ENCODE results near the gene TSSK2.

Gene TSSK2

DNA sequence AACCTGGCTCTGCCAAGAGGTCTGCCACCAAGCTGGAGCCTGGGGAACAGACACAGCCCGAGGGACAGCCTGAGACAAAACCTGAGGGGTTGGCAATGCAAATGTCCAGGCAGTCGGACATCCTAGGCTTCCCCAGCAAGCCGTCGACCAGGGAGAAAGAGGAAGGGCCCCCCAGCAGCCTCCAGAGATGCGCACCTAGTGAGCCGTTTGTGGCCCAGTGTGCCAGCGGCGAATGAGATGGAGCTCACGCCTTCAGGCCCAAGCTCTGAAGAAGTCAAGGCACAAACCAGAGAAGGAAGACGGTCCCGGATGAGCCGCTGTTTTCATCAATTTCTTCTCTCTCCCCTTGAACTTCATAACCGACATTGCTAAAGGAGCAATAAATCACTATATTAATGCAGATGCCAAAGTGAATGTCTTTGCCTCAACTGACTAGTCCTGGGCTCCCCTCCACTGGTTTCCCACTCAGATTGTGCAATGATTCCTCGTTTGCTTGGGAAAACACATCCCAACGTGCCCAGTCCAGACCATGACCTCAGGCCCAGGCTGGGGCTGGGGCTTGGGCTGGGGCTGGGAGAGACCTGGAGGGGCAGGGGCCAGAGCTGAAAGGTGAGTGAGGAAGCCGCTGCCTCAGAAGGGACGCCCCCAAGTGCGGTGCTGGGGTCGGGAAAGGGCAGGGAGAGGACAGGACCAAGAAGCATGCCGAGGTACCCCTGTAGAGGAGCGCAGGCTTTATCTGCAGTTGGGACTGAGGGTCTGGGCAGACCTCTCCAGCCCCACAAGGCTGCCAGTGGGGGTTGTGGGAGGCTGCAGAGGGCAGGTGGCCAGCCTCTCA is 5.4 kb upstream of the TSSK2 start:
- no peak for DNase-seq

DNA sequence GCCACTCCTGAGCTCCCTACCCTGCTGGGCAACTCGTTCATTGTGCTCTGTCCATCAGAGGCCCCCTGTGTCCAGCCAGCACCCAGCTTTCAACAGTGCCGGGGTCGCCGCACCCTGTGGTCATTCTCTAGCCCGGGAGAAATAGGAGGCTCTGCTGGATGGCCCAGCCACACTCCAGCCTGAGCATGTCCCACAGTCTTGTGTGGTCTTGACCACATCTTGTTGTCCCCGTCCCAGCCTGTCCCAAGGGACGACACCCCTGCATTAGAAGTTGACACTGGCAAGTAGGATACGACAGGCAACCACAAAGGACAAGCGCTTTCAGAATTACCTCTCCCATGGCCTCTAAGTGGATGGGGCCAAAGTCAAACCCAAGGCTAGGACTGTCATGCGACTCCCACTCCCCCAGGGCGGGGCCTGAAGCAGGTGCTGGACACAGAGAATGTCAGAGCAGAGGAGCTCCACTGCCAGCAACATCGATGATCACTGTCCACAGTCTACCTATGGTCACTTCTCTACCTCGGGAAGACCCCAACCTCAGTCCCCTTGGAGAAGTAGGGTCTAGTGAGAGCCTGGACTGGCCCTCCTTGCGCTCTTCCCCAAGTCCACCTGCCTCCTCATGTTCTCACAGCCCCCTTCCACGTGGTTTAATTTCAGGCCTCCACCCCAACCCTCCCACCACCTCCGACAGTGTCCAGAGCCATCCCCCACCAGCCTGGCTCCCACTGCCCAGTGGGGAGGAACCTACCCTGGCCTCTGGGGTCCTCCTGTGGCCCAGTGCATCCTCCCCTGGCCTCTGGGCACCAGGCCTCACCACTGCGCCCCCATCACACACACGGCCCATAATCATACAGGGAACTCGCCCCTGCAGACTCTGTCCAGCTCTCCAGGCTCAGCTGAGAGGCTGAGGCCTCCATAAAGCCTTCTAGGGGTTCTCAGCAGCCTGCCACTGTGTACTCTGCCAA is 4.5 kb upstream of the TSSK2 start:
- no peak for DNase-seq

GRCh38 chr22:19127329-19128008 is 3.6 kb upstream of the TSSK2 start:
- DNase-seq, result no peak

DNA sequence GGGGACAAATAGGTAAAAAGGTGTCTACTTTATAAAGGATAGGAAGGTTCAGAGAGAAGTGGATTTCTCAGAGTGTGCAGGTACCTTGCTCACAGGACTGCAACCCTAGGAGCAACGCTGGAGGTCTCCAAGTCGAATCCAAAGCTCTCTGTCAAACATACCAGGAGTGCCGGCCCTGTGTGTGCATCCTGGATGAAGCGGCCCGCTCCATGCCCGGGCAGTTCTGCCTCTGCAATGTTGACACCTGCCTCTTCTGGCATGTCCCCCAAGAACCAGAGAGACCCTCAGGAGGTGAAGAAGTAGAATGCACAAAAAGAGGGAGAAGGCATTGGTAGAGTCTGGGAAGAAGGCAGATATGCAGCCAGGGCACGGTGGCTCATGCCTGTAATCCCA is 3.1 kb upstream of the TSSK2 start:
- DNase-seq, result no peak

DNA sequence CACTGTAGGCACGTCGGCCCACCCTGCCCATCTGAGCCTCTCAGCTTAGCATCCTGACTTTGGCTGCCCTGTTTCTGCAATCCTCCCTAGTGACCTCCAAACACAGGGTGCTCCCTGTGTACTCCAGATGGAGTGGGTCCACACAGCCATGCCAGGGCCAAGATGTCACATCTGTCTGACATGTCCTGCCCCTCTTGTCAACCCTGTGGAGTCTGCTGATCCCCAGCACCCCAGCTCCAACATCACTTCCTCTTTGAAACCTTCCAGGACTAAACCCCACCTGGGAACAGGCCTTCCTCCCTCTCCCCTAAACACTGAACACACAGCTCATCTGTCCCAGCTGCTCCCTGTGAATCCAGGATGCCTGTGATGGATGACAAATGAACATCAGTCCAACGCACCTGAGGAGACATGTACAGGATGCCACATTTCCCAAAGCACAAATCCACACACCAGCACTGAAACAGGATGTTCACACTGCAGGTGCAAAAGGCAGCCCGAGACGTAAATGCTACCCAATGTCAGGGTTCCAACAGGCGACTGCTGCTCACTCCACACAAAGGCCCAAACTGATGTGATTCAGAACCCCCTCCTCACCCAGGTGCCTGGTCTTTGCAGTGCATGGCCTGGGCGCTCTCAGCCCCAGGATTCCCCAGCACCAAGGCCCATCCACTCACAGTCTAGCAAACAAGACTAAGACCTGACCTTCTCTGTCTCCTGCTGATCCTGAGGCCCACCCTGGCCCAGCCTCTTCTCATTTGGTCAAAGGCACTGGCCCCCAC is 2.0 kb upstream of the TSSK2 start:
- no peak for DNase-seq

DNA sequence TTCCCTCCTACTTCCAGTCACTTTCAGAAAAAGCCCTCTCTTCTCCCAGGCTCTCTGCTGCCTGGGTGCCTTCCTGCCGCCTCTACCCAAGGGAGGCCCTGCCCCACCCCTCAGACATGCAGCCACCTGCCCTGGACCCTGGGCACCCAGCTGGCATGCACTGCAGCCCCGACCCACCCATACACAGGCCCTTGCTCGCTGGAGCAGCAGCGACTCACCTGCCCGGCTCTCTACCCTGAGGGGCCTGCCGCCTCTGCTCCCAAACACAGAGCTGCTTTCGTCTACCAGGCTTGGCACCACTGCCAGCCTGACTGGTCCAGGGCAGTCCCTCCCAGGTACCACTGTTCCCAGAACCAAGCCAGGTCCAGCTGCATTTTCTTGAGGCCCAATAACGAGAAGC is 1.2 kb upstream of the TSSK2 start:
- DNase-seq, result no peak

DNA sequence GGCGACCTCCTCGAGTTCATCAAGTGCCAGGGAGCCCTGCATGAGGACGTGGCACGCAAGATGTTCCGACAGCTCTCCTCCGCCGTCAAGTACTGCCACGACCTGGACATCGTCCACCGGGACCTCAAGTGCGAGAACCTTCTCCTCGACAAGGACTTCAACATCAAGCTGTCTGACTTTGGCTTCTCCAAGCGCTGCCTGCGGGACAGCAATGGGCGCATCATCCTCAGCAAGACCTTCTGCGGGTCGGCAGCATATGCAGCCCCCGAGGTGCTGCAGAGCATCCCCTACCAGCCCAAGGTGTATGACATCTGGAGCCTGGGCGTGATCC is 542 bp downstream of the TSSK2 start:
- DNase-seq, result no peak

DNA sequence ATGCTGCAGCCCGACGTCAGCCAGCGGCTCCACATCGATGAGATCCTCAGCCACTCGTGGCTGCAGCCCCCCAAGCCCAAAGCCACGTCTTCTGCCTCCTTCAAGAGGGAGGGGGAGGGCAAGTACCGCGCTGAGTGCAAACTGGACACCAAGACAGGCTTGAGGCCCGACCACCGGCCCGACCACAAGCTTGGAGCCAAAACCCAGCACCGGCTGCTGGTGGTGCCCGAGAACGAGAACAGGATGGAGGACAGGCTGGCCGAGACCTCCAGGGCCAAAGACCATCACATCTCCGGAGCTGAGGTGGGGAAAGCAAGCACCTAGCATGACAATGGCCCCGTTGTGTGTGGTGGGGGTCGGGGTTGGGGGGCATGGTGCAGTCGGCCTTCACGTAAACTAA is 1.0 kb downstream of the TSSK2 start:
- DNase-seq, result no peak

DNA sequence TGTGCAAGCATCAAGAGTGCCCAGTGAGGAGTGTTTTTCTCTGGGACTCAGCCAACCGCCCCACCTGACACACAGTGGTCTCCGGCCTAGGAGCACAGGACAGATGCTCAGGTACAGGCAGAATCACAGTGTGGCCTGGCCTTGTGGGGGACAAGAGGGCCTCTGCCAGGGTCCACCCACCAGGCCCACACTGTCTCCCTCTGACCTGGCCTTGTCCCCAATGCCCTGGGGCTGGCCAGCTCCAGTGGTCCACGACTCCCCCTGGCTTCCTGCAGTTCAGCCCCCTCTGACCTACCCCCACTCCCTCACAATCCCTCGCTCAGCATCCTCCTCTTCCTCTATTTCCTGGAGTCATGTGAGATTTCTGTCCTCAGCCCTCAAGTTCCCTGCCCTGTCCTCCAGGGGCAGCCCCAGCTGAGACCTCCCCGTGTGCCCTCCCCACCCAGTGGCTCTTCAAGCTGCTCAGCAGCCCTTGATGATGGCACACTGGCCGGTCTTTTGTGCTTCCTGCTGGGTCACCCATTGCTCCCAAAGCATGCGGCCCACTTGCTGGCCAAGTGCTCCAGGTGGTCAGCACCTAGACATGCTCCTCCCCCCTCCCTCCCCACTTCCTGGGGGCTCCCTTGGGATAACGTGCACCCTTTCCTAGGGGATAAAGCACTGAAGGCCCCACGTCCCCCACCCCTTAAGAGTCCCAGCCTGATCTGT is 1.7 kb downstream of the TSSK2 start:
- no peak for DNase-seq

DNA sequence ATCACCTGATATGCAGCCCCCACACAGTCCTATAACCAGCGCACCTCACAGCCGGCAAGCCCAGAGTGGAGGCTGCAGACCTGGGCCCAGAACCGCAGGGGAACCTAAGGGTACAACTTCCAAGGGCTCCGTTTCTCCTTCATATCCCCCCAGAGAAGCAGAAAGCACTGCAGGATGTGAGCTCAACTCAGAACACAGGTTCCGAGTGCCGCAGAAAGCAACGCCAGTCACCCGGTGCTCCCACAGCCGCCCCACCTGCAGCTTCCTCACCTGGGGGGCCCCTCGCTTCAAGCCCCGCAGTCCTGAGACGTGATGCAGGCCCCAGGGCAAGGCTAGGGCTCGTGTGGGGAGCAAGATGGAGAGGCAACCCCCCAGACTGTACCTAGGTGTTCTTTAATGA is 2.5 kb downstream of the TSSK2 start:
- DNase-seq, result no peak

DNA sequence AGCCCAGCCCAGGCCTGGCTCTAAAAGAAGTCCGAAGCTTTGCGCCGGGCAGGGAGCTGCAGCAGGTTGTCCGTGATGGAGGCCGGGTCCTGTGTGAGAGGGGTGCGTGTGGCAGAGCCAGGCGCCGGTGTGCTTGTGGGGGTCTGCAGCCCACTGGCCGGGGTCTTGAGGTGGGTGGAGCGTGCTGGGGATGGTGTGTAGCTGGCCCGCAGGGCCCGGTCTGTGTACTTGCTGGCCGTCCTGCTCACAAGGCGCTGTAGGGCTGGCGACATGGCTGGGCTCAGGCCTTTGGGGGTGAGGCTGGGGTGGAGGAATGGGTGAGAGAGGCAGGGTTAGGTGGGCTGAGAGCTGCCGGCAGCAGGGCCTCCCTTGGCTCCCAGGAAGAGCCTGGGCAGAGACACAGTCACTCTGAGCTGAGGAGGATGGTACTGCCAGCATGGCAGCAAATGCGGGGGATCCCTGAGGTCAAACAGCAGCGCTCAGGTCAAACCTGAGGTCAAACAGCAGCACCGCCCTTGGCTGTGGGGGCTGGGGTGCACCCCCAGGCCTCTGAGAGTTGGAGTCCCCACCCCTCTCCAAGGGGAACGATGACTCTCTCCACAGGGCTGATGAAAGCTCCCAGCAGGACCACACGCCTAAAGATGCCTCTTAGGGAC is 3.2 kb downstream of the TSSK2 start:
- no peak for DNase-seq

DNA sequence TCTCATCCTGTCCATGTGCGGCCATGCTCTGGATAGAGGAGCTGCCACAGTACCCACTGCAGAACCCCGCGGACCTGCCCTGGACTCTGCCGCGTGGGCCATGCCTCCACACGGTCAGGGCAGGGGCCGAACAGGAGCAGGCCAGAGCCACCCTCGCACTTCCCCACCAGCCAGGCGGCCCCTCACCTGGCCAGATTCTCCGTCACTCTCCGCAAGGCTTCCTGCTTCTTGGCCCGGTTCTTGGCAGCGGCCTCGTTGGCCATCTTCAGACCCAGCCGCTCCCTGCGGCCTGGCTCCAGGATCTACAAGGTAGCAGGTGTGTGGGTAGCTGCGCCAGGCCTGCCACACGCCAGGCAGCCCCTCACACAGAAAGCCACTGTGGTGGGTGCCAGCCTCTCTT is 3.8 kb downstream of the TSSK2 start:
- no peak for DNase-seq

DNA sequence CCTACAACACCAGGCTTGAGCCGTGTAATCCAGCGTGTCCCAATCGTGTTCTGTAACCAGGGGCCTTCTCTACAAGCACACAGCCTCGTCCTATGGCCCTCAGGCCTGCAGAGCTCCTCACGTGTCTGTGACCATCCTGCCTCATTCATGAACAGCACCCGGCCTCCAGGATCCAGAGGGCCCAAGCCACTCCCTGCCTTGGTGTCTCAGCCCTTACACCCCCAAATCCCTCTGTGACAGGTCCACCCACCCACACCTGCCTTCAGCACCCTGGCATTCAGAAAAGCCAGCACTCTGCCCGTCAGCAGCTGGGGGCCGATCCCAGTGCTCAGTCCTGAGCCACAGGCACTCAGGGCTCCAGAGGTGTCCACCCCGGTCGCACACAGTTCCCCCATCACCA is 5.8 kb downstream of the TSSK2 start:
- DNase-seq, result no peak

DNA sequence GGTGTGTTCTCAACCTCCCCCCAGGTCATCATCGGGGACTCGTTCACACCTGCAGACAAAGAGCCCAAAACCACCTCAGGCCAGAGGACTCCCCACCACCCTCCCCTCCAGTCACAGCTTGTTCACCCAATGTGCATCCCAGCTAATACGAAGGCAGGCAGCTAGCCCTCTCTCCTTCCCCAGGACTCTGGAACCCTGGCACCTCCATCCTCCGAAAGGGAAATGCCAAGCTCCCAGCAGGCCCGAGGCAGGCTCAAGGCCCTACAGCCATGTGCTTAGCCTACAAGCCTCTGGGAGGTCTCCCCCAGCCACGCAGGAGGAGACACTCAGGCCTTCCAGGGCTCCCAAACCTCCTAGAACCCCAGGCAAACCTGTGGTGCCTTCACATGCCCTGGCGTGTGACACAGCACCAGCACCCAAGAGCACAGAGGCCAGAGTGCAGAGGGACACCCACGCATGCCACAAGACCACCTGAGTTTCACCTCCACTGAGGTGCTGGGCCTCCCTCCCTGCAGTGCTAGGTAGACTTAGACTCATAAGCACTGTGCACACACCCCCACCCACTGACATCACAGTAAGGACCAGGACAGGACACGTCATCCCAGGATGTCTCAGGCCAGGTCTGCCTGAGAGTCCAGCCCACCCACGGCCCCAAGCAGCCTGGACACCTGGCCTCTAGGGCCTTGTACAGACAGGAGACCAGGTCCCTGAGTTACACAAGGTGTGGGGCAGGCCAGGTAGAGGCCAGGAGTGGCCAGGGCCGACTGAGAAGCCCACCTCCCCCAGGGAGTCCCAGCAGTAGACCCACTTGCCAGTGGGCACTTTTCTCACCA is 6.5 kb downstream of the TSSK2 start:
- DNase-seq, result no peak

- DNase-seq, result no peak
Observed at GRCh38 chr22:19138217-19139000, 7.3 kb downstream of the TSSK2 start.

- no peak for DNase-seq
Observed at GRCh38 chr22:19139001-19139356, 7.9 kb downstream of the TSSK2 start.

GRCh38 chr22:19139974-19140373 is 8.9 kb downstream of the TSSK2 start:
- DNase-seq, result no peak

GRCh38 chr22:19142394-19142793 is 11.3 kb downstream of the TSSK2 start:
- DNase-seq, result no peak

DNA sequence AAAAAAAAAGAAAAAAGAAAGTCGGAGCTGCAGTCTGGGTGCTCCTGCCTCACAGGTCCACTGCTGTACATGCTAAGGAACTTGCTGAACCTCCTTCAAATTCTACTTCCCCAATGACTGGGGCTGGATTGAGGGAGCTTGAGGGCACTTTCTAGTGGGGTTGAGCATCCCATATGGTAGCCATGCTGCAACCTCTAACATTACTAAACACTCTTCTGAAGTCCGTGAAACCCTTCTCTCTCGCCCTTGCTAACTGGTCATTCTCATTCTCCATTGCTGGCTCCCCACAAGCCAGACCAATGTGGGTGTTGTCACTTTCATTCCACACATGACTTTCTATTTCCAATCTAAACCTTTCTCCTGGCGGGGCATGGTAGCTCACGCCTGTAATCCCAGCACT is 12.1 kb downstream of the TSSK2 start:
- no peak for DNase-seq

DNA sequence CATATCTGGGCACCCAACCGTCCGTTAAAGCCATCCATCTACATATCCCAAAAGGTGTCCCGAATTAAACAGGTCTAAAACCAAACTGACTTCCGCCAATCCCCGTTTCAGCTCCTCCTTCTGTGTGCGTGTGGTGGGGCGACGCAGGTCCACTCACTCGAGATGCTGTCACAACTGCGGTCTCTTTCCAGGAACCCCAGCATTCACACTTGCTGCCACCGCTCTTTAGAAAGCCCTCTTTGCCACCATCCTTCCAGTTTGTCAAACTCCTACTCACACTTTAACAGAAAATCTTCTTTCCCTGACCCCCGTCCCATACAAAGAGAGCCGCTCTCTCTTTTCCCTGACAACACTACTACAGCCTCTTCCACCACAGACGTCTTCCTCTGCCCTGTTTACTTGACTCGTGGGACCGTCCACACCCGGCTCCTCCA is 12.9 kb downstream of the TSSK2 start:
- DNase-seq, result peak in 1 of 2 experiments; percentile 41

All from AML-193 (cell line).